BLaER1 (cell line): Measurements from ENCODE around the gene SGCA.
A peak's percentile ranks its signal among the peaks of the same experiment; 100 is the strongest.

Source experiments
- H3K27ac ChIP-seq: shearing (Covaris generic); formaldehyde crosslinking; 2 replicates; pipeline ENCODE4 v1.8.1; 2022
- H3K27me3 ChIP-seq: shearing (Covaris generic); formaldehyde crosslinking; 2 replicates; pipeline ENCODE4 v1.8.1; 2022
- H3K36me3 ChIP-seq: shearing (Covaris generic); formaldehyde crosslinking; 2 replicates; pipeline ENCODE4 v1.8.1; 2022
- H3K4me1 ChIP-seq: shearing (Covaris generic); formaldehyde crosslinking; 2 replicates; pipeline ENCODE4 v1.8.1; 2022
- H3K4me2 ChIP-seq: shearing (Covaris generic); formaldehyde crosslinking; 2 replicates; pipeline ENCODE4 v1.8.1; 2022
- H3K4me3 ChIP-seq: shearing (Covaris generic); formaldehyde crosslinking; 2 replicates; pipeline ENCODE4 v1.8.1; 2022
- H3K9ac ChIP-seq: shearing (Covaris generic); formaldehyde crosslinking; 2 replicates; pipeline ENCODE4 v1.8.1; 2022
- H3K9me3 ChIP-seq: shearing (Covaris generic); formaldehyde crosslinking; 2 replicates; pipeline ENCODE4 v1.8.1; 2022
- H4K20me1 ChIP-seq: shearing (Covaris generic); formaldehyde crosslinking; 2 replicates; pipeline ENCODE4 v1.8.1; 2022
- Cebpa-rat ChIP-seq: shearing (Covaris generic); IDR thresholded peaks from 2 replicates; pipeline ENCODE4 v1.8.1; 2022

SGCA gene

GRCh38 chr17:50166518-50167181 is 845 bp downstream of the SGCA start:
- no peak for TF ChIP-seq Cebpa-rat
- Histone ChIP-seq H3K4me1 (peaks cover 42% of the 10 kb centered on the region), H3K36me3 (no peaks in the 10 kb centered on the region), H3K4me2 (no peak overlapping the region), H3K9me3 (no peaks in the 10 kb centered on the region), H3K4me3 (no peak overlapping the region), H3K9ac (peak overlapping the region; percentile 15), H3K27me3 (no peaks in the 10 kb centered on the region), H3K27ac (0 out of 2 replicates have a peak overlapping the region, but pooled peaks have one; percentile 22), H4K20me1 (no peaks in the 10 kb centered on the region)

GRCh38 chr17:50167371-50167770 is 1.6 kb downstream of the SGCA start:
- Histone ChIP-seq H3K9ac (peak overlapping the region; percentile 15; the same call in 1 of the 2 replicates), H3K9me3 (no peaks in the 10 kb centered on the region), H3K36me3 (no peaks in the 10 kb centered on the region), H3K4me2 (no peak overlapping the region), H3K27me3 (no peaks in the 10 kb centered on the region), H3K4me3 (no peak overlapping the region), H3K4me1 (peaks cover 40% of the 10 kb centered on the region), H3K27ac (0 out of 2 replicates have a peak overlapping the region, but pooled peaks have one; percentile 9), H4K20me1 (no peaks in the 10 kb centered on the region)
- no peak for TF ChIP-seq Cebpa-rat

GRCh38 chr17:50168319-50168718 is 2.5 kb downstream of the SGCA start:
- Histone ChIP-seq H4K20me1 (no peaks in the 10 kb centered on the region), H3K9ac (no peak overlapping the region), H3K4me2 (peak overlapping the region; percentile 55; the same call in 1 of the 2 replicates), H3K4me3 (no peak overlapping the region), H3K9me3 (no peaks in the 10 kb centered on the region), H3K27ac (no peak overlapping the region), H3K27me3 (no peaks in the 10 kb centered on the region), H3K4me1 (peaks cover 47% of the 10 kb centered on the region), H3K36me3 (no peaks in the 10 kb centered on the region)
- TF ChIP-seq Cebpa-rat, result no peak

GRCh38 chr17:50169121-50169764 is 3.4 kb downstream of the SGCA start:
- Histone ChIP-seq H3K4me1 (peaks cover 47% of the 10 kb centered on the region), H3K9ac (no peak overlapping the region), H3K27me3 (no peaks in the 10 kb centered on the region), H3K4me3 (no peak overlapping the region), H3K36me3 (no peaks in the 10 kb centered on the region), H3K27ac (peak overlapping the region; percentile 22; the same call in 1 of the 2 replicates), H3K4me2 (peak overlapping the region; percentile 55), H4K20me1 (no peaks in the 10 kb centered on the region), H3K9me3 (no peaks in the 10 kb centered on the region)
- no peak for TF ChIP-seq Cebpa-rat

GRCh38 chr17:50169881-50170459 is 4.2 kb downstream of the SGCA start:
- TF ChIP-seq Cebpa-rat, result no peak
- Histone ChIP-seq H3K4me1 (peaks cover 44% of the 10 kb centered on the region), H3K27me3 (no peaks in the 10 kb centered on the region), H4K20me1 (no peaks in the 10 kb centered on the region), H3K4me3 (no peak overlapping the region), H3K9ac (no peak overlapping the region), H3K36me3 (no peaks in the 10 kb centered on the region), H3K27ac (no peak overlapping the region), H3K9me3 (no peaks in the 10 kb centered on the region), H3K4me2 (no peak overlapping the region)

- H3K9me3 ChIP-seq, result no peaks in the 10 kb centered on the region
- H4K20me1 ChIP-seq, result no peaks in the 10 kb centered on the region
- H3K4me3 ChIP-seq, result no peak overlapping the region
- no peak for TF ChIP-seq Cebpa-rat
- H3K4me1 ChIP-seq, result peaks cover 44% of the 10 kb centered on the region
- no peaks in the 10 kb centered on the region for H3K27me3 ChIP-seq
- H3K36me3 ChIP-seq, result no peaks in the 10 kb centered on the region
- H3K4me2 ChIP-seq, result no peak overlapping the region
- no peak overlapping the region for H3K9ac ChIP-seq
- no peak overlapping the region for H3K27ac ChIP-seq
Measured at GRCh38 chr17:50170662-50171370, 5.0 kb downstream of the SGCA start.

- TF ChIP-seq Cebpa-rat, result no peak
- Histone ChIP-seq H3K27ac (no peak overlapping the region), H3K4me1 (peaks cover 41% of the 10 kb centered on the region), H3K9ac (no peak overlapping the region), H3K27me3 (no peaks in the 10 kb centered on the region), H4K20me1 (no peaks in the 10 kb centered on the region), H3K4me2 (no peak overlapping the region), H3K4me3 (no peak overlapping the region), H3K36me3 (no peaks in the 10 kb centered on the region), H3K9me3 (no peaks in the 10 kb centered on the region)
Measured at GRCh38 chr17:50171371-50172071, 5.7 kb downstream of the SGCA start.

GRCh38 chr17:50172130-50172529 is 6.3 kb downstream of the SGCA start:
- Histone ChIP-seq H3K4me1 (peaks cover 44% of the 10 kb centered on the region), H3K4me2 (peak overlapping the region; percentile 30), H3K36me3 (no peaks in the 10 kb centered on the region), H4K20me1 (no peaks in the 10 kb centered on the region), H3K27ac (no peak overlapping the region), H3K27me3 (no peaks in the 10 kb centered on the region), H3K9me3 (no peaks in the 10 kb centered on the region), H3K4me3 (no peak overlapping the region), H3K9ac (no peak overlapping the region)
- TF ChIP-seq Cebpa-rat, result no peak

- H3K27me3 ChIP-seq, result no peaks in the 10 kb centered on the region
- H3K4me3 ChIP-seq, result no peak overlapping the region
- peaks cover 46% of the 10 kb centered on the region for H3K4me1 ChIP-seq
- peak overlapping the region; percentile 30 for H3K4me2 ChIP-seq
- H3K27ac ChIP-seq, result no peak overlapping the region
- no peaks in the 10 kb centered on the region for H3K36me3 ChIP-seq
- H4K20me1 ChIP-seq, result no peaks in the 10 kb centered on the region
- no peak for TF ChIP-seq Cebpa-rat
- H3K9ac ChIP-seq, result peak overlapping the region; percentile 26
- H3K9me3 ChIP-seq, result no peaks in the 10 kb centered on the region
Measured at GRCh38 chr17:50172936-50173334, 7.1 kb downstream of the SGCA start.
